CD1c-positive myeloid dendritic cell (primary cell): Measurements from ENCODE around the gene LRRC14B.
"Not testable (repeated sequence)": the region's sequence is repeated elsewhere in the genome, so short reads cannot be mapped to it uniquely, and the experiment has no call there.

Experiments
- DNase-seq: peaks from one replicate; pipeline ENCODE4 v3.0.0-alpha.2; 2016; ENCODE audit errors: extremely low spot score

Gene LRRC14B

DNA sequence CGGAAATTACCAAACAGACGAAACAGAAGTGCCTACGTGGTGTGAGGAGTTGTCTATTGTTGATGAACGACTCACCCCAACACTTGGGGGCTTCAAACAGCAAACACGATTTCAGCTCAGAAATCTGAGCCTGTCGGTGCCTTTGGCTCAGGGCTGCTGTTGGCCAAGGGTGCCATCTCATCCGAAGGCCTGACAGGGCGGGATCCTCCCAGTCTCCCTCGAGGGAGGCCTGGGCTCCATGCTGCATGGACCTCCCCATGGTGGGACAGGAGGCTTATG, 1.3 kb downstream of the LRRC14B start:
- no peak for DNase-seq

DNA sequence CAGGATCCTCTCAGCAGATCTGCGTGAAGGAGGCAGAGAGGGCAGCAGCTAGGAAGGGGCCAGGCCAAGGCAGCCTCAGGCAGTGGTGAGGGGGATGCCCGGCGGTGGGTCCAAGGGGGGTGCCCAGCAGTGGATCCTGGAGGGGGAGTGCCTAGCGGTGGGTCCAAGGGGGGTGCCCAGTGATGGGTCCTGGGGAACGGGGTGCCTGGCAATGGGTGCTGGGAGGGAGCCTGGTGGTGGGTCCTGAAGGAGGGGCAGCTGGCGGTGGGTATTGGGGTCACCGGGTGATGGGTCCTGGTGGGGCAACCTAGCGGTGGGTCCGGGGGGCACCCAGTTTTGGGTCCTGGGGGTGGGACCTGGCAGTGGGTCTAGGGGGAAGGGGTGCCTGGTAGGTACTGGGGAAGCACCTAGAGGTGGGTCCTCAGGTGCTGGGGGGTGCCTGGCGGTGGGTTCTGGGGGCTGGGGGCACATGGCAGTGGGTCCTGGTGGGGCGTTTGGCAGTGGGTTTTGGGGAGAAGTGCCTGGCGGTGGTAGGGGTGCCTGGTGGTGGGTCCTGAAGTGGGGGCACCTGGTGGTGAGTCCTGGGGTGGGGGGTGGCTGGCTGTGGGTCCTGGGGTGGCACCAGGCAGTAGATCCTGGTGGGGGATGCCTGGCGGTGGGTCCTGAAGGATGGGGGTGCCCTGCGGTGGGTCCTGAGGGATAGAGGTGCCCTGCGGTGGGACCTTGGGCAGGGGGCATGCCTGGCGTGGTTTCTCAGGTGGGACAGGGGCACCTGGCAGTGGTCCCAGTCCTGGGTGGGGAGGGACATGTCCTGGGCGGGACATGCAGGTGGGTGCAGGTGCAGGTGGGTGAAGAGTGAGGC, 1.9 kb downstream of the LRRC14B start:
- no peak for DNase-seq

DNA sequence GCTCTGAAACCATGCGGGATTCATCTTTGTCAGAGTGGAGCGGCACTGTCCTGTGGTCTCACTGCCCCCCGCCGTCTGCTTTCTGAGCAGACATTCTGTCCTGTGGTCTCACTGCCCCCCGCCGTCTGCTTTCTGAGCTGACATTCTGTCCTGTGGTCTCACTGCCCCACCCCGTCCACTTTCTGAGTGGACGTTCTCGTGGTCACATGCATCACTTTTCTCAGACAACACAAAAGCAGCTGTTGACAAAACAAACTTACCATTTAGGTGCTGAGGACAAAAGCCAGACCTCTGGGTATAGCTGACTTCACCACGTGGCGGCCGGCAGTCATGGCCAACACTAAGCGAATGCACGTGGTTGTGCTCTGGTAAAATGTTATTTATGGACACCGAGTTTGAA, 2.8 kb downstream of the LRRC14B start:
- no peak for DNase-seq

DNA sequence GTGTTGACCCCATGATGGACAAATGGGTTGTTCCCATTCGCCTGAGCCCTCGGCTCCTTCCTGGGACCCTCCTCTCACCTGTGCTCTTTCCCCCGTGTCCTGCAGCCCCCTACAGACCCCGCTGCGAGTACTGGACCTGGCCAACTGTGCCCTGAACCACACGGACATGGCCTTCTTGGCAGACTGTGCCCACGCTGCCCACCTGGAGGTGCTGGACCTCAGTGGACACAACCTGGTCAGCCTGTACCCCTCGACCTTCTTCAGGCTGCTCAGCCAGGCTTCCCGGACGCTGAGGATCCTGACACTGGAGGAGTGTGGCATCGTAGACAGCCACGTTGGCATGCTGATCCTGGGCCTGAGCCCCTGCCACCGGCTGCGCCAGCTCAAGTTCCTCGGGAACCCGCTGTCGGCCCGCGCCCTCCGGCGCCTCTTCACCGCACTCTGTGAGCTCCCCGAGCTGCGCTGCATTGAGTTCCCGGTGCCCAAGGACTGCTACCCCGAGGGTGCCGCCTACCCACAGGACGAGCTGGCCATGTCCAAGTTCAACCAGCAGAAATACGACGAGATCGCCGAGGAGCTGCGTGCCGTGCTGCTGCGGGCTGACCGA, 3.4 kb downstream of the LRRC14B start:
- no peak for DNase-seq

DNA sequence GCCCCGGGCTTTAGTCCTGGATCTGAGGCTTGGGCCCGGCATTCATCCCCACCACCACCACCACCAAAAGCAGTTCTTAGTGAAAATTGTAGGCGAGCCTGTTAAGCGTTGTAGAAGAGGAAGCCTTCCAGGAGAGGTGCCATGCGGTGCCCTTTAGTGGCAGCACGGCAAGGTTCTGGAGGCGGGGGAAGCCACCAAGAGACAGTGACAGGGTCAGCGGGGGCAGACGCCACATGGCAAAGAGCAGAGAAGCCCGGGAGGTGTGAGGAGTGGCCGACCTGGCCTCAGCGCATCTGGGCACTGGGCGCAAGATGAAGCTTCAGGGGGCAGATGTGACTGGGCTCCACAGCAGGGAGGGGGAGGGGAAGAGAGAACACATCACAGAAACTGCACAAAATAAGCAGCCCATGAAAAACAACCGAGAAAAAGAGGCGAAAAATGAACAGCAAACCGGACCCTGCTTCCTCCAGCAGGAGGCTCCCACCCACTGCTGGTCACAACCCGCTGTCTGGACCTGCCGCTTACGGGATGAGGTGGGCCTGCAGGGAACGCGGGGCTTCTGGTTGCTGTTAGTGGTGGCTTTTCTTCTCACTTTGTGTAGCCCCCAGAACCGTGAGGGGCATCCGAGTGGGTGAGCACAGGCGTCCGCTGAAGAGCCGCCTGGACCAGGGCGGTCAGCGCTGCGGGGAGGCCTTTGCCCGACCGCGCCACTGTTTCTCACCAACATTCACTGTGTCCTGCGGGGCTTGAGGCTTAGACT, 4.3 kb downstream of the LRRC14B start:
- DNase-seq = no peak

DNA sequence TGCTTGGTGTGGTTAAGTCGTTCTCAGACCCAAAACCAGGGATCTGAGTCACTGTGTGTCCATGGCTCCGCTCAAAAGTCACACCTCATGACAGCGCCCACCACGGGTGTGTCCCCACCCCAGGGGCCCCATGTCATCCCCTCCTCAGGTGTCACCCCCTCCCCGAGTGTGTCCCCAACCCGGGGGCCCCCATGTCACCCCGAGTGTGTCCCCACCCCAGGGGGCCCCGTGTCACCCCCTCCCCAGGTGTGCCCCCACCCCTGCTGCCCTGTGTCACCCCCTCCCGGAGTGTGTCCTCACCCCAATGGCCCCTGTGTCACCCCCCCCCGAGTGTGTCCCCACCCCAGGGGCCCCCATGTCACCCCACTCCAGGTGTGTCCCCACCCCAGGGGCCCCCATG, 5.1 kb downstream of the LRRC14B start:
- no peak for DNase-seq

- not testable (repeated sequence) for DNase-seq
These were observed 5.7 kb downstream of the LRRC14B start for GRCh38 chr5:197031-197430.

GRCh38 chr5:197892-198489, 6.7 kb downstream of the LRRC14B start:
- DNase-seq = no peak

- DNase-seq = no peak
These were observed 7.4 kb downstream of the LRRC14B start for GRCh38 chr5:198516-199196.

DNA sequence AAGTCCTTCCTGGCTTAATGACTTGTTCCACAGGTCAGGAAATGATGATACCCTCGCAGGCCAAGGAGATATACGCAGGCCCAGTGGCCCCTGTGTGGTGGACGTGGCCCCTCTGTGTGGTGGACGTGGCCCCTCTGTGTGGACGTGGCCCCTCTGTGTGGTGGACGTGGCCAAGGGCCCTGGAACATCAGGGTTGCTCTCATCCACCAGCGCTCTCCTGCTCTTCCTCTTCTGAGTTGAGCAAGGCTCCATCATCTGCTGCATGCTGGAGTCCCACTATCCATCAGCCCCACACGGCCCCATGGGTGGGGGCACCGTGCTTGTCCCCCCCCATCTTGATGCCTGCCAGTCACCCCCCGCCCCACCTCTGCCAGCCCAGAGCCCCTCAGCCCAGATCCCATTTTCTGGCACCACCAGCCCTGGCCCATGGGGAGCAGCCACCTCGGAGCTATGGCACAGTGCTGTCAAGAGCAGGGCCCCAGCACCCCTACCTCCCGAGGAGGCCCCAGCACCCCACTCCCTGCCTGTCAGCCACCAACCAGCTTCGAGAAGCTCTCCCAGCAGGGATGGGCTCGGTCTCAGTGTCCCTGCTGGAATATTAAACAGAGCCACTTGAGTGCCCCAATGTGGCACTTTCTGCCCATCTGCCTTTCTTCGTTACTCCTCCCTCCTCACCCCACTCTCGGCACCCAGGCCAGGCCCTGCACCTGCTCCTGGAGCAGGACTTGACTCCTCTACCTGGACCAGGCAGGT, 8.1 kb downstream of the LRRC14B start:
- no peak for DNase-seq

GRCh38 chr5:199950-200645, 8.8 kb downstream of the LRRC14B start:
- no peak for DNase-seq

GRCh38 chr5:200985-201384, 9.7 kb downstream of the LRRC14B start:
- no peak for DNase-seq

DNA sequence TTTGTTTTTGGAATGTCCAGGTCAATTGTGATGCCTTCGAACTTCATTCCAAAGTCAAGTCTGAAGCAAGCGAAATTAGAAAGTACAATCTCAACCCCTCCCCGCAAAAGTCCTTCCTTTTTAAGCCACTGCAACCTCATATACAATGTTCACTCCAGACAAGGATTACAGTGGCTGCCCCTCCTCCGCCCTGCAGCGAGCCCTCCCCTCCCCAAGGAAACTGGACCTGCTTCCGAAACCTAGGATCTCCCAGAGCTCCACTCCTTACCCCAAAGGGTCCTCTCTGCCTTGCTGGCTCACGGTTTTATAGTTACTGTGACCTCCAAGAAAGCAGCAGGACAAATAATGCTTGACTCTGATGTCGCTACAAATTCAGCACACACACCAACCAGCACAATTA, 10.4 kb downstream of the LRRC14B start:
- DNase-seq = no peak

DNA sequence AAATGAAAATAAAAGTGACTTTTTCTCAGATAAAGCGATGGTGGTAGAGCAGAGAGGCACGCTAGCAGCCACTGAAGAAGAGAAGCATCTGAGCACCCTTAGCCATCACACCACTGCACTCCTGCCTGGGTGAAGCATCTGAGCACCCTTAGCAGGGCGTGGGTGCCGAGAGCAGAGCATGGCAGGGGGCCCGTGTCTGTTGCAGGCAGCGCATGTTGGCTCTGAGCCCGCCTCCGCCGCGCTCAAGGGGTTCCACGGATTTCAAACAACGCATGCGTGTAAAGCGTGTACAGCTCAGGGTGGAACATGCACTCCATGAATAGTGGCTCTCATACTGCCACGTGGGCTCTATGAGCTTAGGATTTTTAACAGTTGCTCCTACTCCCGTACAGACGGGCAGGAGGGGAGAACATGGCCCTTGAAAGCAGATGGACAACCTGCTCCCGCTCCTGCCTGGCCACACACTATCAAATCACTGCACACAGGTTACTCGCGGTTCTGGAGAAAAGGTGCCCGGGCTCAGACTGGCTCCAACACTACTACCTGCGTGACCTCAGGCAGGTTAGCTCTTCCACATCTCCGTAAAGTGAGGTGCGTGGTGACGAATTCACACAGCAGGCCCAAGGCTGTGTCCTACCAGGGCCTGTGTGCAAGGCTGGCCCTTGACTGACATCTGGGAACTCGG, 12.1 kb downstream of the LRRC14B start:
- DNase-seq = no peak

GRCh38 chr5:204001-204400, 12.7 kb downstream of the LRRC14B start:
- no peak for DNase-seq

DNA sequence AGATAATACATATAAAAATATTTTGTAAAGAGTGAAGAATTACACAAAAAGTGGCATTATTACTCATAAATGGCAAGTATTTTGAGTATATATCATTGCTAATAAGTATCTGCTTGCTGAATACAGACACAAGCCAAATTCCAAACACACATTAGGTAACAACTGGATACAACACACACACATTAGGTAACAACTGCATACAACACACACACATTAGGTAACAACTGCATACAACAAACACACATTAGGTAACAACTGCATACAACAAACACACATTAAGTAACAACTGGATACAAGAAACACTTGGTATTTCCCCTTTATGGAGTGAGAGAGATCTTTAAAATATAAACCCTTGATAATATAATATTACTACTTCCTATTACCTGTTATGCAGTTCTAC, 13.2 kb downstream of the LRRC14B start:
- DNase-seq = no peak

DNA sequence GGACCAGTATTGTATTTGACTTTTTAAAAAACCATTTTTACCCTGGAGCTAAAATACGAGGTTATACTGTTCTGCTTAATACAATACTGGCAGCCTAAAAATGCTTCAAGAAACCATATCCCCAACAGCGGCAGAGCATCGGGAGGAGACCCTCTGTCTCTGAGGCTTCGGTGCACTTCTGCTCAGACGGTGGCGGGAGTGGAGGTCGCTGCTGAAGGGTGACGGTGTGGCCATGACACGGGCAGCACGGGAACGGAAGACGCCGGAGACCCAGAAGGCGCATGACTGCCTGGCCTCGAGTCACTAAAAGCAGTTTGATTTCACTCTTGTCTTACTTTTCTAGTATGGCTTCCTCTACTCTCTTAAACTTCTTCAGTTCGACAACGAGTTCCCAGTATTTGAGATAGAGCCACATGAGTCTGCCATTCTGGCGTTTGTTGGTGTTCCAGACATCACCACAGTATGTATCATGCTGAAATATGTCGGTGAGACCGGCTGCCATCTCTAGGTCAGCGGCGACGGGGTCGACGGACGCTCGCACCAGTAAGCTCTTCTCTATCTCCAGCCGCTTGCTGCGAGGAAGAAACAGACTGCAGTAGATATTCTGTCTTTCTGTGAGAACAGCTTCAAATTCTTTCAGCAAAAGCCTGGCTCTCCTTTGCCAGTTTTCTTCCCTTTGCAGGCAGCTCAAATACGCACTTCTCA, 13.8 kb downstream of the LRRC14B start:
- no peak for DNase-seq

DNA sequence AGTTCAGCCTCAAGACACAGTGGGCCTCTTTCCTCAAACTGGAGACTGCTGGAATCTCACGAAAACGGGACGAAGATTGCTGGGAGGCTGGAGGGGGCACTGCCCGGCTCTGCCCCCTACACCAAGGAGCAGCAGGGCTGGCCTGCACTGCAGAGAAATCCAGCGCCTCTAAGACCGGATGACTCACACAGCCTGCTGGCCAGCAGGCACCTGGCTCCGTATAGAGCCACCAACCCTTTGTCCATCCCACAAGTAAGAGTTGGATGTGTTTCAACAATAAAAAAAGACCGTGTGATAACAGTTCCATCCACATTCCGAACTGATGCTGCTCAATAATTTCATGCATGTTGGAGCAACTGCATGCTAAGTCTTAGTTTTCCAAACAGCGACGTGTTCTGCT, 15.1 kb downstream of the LRRC14B start:
- DNase-seq = no peak

DNA sequence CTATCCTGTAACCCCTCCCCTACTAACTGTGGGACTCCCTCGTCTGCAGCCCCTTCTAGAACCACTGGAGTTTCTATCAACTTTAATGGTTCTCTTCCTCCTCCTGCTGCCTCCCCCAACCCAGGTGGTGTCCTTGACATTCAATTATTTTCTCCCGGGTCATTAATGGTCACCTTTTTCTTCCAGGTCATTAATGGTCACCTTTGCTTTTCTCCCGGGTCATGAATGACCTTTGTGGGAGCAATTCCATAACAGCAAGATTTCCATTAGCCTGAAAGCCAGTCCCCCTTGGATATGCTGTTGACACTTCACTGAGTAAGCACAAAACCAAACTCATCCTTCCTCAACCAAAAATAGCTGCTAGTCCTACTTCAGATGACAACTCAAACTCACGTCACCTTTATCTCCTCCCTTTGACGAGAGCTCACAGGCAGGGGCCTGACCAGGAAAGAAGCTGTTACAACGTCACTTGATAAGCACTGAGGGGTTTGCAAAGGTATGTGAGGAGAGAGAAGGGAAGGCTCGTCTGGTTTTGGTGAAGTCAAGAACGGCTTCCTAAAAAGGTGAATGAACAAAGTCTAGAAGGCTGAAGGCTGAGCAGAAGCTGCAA, 15.7 kb downstream of the LRRC14B start:
- no peak for DNase-seq
